Measurements from ENCODE around the gene PLEKHG3.

The PLEKHG3 gene

DNA sequence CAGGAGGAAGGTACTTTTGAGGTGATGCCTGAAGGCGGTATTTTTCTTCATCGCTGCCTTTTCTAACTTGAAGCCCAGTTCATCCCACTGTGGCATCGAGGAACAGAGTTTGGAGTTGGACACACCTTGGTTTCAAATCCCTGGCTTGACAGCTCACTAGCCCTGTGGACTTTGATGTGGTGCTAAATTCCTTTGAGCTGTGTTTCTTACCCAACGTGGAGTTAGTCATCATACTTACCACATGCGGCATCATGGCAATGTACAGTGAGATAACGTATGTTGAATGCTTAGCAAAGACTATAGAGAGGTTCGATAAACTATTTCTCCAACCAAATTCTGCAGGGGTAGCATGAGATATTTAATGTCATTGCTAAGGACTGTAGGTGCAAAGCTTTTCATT, 3.4 kb downstream of the PLEKHG3 start:
- Histone ChIP-seq H3K4me3 (no peak overlapping the region), H3K27ac (no peak overlapping the region), H3K9ac (ENCODE audit: insufficient read length) (no peak overlapping the region), H3K9me3 (ENCODE audit: low read depth, low read length) (no peaks in the 10 kb centered on the region; the same call in 1 of the 2 replicates), H3K36me3 (ENCODE audit: insufficient read depth, low read length) (no peaks in the 10 kb centered on the region; the same call in 1 of the 2 replicates)
- TF ChIP-seq FOXP2 (optimal IDR thresholded peaks at IDR 0.05; ENCODE audit: control extremely low read depth, extremely low read length, insufficient read depth) (no peak), EZH2 (IDR thresholded peaks at IDR 0.05) (no peak), POLR2AphosphoS5 (IDR thresholded peaks at IDR 0.05; ENCODE audit: borderline replicate concordance, low read depth, low read length) (no peak)
- no peak for DNase-seq (ENCODE audit: low read depth, low spot score)

GRCh38 chr14:64708148-64709004, 4.2 kb downstream of the PLEKHG3 start:
- TF ChIP-seq FOXP2 (optimal IDR thresholded peaks at IDR 0.05; ENCODE audit: control extremely low read depth, extremely low read length, insufficient read depth) (no peak), POLR2AphosphoS5 (IDR thresholded peaks at IDR 0.05; ENCODE audit: borderline replicate concordance, low read depth, low read length) (no peak), EZH2 (IDR thresholded peaks at IDR 0.05) (no peak)
- DNase-seq (ENCODE audit: low read depth, low spot score) = no peak
- H3K36me3 ChIP-seq (ENCODE audit: insufficient read depth, low read length) = peaks cover 2% of the 10 kb centered on the region
- H3K9me3 ChIP-seq (ENCODE audit: low read depth, low read length) = peaks cover 7% of the 10 kb centered on the region; the same call in 1 of the 2 replicates
- H3K4me3 ChIP-seq = no peak overlapping the region
- no peak overlapping the region for H3K27ac ChIP-seq
- no peak overlapping the region for H3K9ac ChIP-seq (ENCODE audit: insufficient read length)

- Histone ChIP-seq H3K9me3 (ENCODE audit: low read depth, low read length) (peaks cover 9% of the 10 kb centered on the region; the same call in 1 of the 2 replicates), H3K27ac (no peak overlapping the region), H3K36me3 (ENCODE audit: insufficient read depth, low read length) (peaks cover 4% of the 10 kb centered on the region), H3K4me3 (no peak overlapping the region), H3K9ac (ENCODE audit: insufficient read length) (no peak overlapping the region)
- TF ChIP-seq POLR2AphosphoS5 (IDR thresholded peaks at IDR 0.05; ENCODE audit: borderline replicate concordance, low read depth, low read length) = no peak
- no peak for TF ChIP-seq FOXP2 (optimal IDR thresholded peaks at IDR 0.05; ENCODE audit: control extremely low read depth, extremely low read length, insufficient read depth)
- no peak for TF ChIP-seq EZH2 (IDR thresholded peaks at IDR 0.05)
- no peak for DNase-seq (ENCODE audit: low read depth, low spot score)
Measured at GRCh38 chr14:64709126-64709525, 4.9 kb downstream of the PLEKHG3 start.

DNA sequence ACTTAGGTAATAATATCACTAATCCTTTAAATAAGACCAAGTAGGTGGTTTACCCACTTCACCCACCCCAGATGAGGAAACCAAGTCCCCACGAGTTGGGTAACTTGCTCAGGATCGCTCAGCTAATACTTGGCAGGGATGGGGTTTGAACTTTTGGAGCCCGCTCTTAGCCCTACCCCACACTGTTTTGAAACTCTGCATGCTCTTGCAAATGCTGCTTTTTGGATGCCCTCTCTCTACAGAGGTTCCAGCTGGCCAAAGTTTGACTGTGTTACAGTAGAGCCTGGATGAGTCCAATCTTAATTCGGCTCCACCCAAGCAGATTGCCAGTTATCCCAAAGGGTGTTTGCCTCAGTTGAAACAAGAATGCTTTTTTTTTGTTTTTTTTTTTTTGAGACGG, 6.8 kb downstream of the PLEKHG3 start:
- Histone ChIP-seq H3K27ac (no peak overlapping the region), H3K4me3 (no peak overlapping the region), H3K36me3 (ENCODE audit: insufficient read depth, low read length) (peaks cover 4% of the 10 kb centered on the region), H3K9ac (ENCODE audit: insufficient read length) (no peak overlapping the region), H3K9me3 (ENCODE audit: low read depth, low read length) (peaks cover 9% of the 10 kb centered on the region; the same call in 1 of the 2 replicates)
- DNase-seq (ENCODE audit: low read depth, low spot score) = no peak
- TF ChIP-seq EZH2 (IDR thresholded peaks at IDR 0.05) (no peak), FOXP2 (optimal IDR thresholded peaks at IDR 0.05; ENCODE audit: control extremely low read depth, extremely low read length, insufficient read depth) (no peak), POLR2AphosphoS5 (IDR thresholded peaks at IDR 0.05; ENCODE audit: borderline replicate concordance, low read depth, low read length) (no peak)

GRCh38 chr14:64713677-64714076, 9.5 kb downstream of the PLEKHG3 start:
- peaks cover 4% of the 10 kb centered on the region for H3K36me3 ChIP-seq (ENCODE audit: insufficient read depth, low read length)
- no peak for DNase-seq (ENCODE audit: low read depth, low spot score)
- no peak for TF ChIP-seq EZH2 (IDR thresholded peaks at IDR 0.05)
- H3K9me3 ChIP-seq (ENCODE audit: low read depth, low read length) = peaks cover 9% of the 10 kb centered on the region; the same call in 1 of the 2 replicates
- H3K27ac ChIP-seq = no peak overlapping the region
- no peak overlapping the region for H3K4me3 ChIP-seq
- no peak overlapping the region for H3K9ac ChIP-seq (ENCODE audit: insufficient read length)

DNA sequence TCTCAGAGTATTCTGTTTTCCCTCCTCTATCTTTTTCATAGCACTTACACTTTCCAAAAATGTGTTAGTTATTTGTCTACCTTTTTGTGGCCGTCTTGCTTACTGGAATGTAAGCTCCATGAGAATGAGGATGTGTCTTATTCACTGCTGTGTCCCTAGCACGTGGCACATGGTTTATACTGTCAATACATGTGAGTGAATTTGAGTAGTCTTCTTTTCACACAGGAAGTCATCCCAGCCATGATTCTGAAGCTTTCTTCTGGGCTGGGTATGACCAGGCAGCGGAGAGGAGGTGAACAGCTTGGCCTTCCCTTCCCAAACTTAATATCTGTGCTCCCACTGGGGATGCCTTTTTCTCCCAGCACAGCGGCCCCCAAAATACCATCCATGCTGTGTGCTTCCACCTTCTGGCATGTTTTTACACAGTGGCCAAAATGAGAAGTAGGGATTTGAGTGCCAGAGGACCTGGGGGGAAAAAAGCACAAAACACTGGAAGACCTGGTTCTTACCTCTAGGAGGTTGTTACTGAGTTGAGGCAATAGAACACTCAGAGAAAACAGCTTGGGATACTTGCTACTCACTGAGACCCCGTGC, 10.3 kb downstream of the PLEKHG3 start:
- no peak for DNase-seq (ENCODE audit: low read depth, low spot score)
- peaks cover 9% of the 10 kb centered on the region; the same call in 1 of the 2 replicates for H3K9me3 ChIP-seq (ENCODE audit: low read depth, low read length)
- H3K9ac ChIP-seq (ENCODE audit: insufficient read length) = no peak overlapping the region
- no peak overlapping the region for H3K4me3 ChIP-seq
- no peak overlapping the region for H3K27ac ChIP-seq
- H3K36me3 ChIP-seq (ENCODE audit: insufficient read depth, low read length) = peaks cover 4% of the 10 kb centered on the region
- TF ChIP-seq EZH2 (IDR thresholded peaks at IDR 0.05) = no peak
- TF ChIP-seq POLR2AphosphoS5 (IDR thresholded peaks at IDR 0.05; ENCODE audit: borderline replicate concordance, low read depth, low read length) = no peak

GRCh38 chr14:64715146-64715627, 11.0 kb downstream of the PLEKHG3 start:
- H3K4me3 ChIP-seq = no peak overlapping the region
- TF ChIP-seq POLR2AphosphoS5 (IDR thresholded peaks at IDR 0.05; ENCODE audit: borderline replicate concordance, low read depth, low read length) (no peak), EZH2 (IDR thresholded peaks at IDR 0.05) (no peak), FOXP2 (optimal IDR thresholded peaks at IDR 0.05; ENCODE audit: control extremely low read depth, extremely low read length, insufficient read depth) (no peak)
- peaks cover 9% of the 10 kb centered on the region; the same call in 1 of the 2 replicates for H3K9me3 ChIP-seq (ENCODE audit: low read depth, low read length)
- no peak overlapping the region for H3K9ac ChIP-seq (ENCODE audit: insufficient read length)
- no peak overlapping the region for H3K27ac ChIP-seq
- no peak for DNase-seq (ENCODE audit: low read depth, low spot score)
- peaks cover 4% of the 10 kb centered on the region for H3K36me3 ChIP-seq (ENCODE audit: insufficient read depth, low read length)

DNA sequence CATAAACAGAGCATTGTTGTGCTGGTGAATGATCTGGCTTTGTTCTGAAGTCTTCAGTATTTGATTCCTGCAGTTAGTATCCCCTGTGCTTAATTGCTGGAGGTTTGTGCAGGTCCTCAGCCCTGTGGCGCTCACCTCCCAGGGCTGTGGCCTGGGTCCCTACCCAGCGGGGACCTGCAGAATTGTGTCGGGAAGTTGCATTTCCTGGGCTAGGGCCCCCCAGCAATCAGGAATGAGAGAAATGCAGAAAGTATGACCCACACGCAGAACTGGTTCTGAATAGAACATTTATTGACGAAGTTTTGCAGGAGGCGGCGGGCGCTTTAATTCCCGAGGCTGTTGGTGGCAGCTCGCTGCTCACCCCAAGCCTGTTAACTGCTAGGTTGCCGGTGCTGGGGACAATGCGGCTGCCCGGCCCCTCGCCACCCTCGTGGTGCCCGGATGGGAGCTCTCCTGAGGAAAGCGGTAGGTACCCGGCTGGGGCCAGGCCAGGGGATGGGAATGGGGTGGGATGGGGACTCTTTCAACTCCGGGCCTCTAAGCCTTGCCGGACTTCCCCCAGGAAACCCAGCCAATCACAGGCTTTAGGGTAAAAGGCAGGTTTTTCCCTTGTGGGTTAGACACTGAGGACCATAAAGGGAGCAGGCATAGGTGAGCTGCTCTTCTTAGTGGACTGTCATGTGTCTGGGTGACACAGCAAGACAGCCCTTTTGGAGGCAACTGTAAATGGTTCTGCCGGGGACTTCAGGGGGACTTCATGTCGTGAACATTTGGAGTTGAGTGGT, 11.6 kb downstream of the PLEKHG3 start:
- no peak overlapping the region for H3K9ac ChIP-seq (ENCODE audit: insufficient read length)
- peaks cover 9% of the 10 kb centered on the region; the same call in 1 of the 2 replicates for H3K9me3 ChIP-seq (ENCODE audit: low read depth, low read length)
- no peak overlapping the region for H3K4me3 ChIP-seq
- peaks cover 4% of the 10 kb centered on the region for H3K36me3 ChIP-seq (ENCODE audit: insufficient read depth, low read length)
- TF ChIP-seq POLR2AphosphoS5 (IDR thresholded peaks at IDR 0.05; ENCODE audit: borderline replicate concordance, low read depth, low read length) (no peak), FOXP2 (optimal IDR thresholded peaks at IDR 0.05; ENCODE audit: control extremely low read depth, extremely low read length, insufficient read depth) (no peak), EZH2 (IDR thresholded peaks at IDR 0.05) (no peak)
- no peak overlapping the region for H3K27ac ChIP-seq
- no peak for DNase-seq (ENCODE audit: low read depth, low spot score)

Measured in SK-N-MC (cell line).